RWPE1 (cell line): Measurements from ENCODE around the gene GOLGA7B.

Experiments used
- CTCF ChIA-PET: fragments of 350-600 bp; sonication (Branson Sonifier 250); formaldehyde crosslinking; extraction: SDS; loops from one replicate; lab custom pipeline; 2021; lab: Yijun Ruan, JAX
- POLR2A ChIA-PET: fragments of 400-600 bp; formaldehyde crosslinking; extraction: SDS; loops from one replicate; lab custom pipeline; 2020; ENCODE audit warnings: antibody characterized with exemption; ENCODE audit not compliant: low non-redundant PET; lab: Yijun Ruan, JAX
- DNase-seq: peaks from one replicate; pipeline ENCODE4 v3.0.0; 2012; ENCODE audit warnings: low spot score
- H3K27ac ChIP-seq: fragments of 450-650 bp; 2 replicates; pipeline ENCODE4 v1.5.1; 2017
- CTCF ChIP-seq: fragments of 450-650 bp; conservative IDR thresholded peaks from 2 replicates; pipeline ENCODE4 v1.5.1; 2017; ENCODE audit warnings: low read depth, mild to moderate bottlenecking

GOLGA7B gene

GRCh38 chr10:97903128-97904017 lies 53.7 kb downstream of the GOLGA7B start:
- ChIA-PET CTCF (interaction anchor here (0.5 to 2.3 kb wide), 8 partner anchors 11 to 258 kb away, joined by 3 to 15 read pairs (median 4); no protein-coding TSS in a partner anchor), POLR2A (interaction anchor here (0.6 kb wide), 1 partner anchor 27 kb away, joined by 3 read pairs; no protein-coding TSS in a partner anchor)
- H3K27ac ChIP-seq: no peak overlapping the region
- DNase-seq: no peak
- TF ChIP-seq CTCF: no peak

- no peak for DNase-seq
- ChIA-PET POLR2A (no interaction called here), CTCF (interaction anchor here (0.5 to 1.3 kb wide), 5 partner anchors 11 to 202 kb away, joined by 3 to 6 read pairs (median 4); no protein-coding TSS in a partner anchor)
- no peak overlapping the region for H3K27ac ChIP-seq
- no peak for TF ChIP-seq CTCF
These were observed 54.4 kb downstream of the GOLGA7B start for GRCh38 chr10:97904018-97904381.

- CTCF ChIA-PET: interaction anchor here (0.6 to 1.3 kb wide), 5 partner anchors 10 to 113 kb away, joined by 3 to 6 read pairs (median 5); no protein-coding TSS in a partner anchor
- POLR2A ChIA-PET: no interaction called here
- TF ChIP-seq CTCF: no peak
- no peak for DNase-seq
- no peak overlapping the region for H3K27ac ChIP-seq
These were observed 54.9 kb downstream of the GOLGA7B start for GRCh38 chr10:97904576-97904975.

- ChIA-PET POLR2A (no interaction called here), CTCF (interaction anchor here (0.8 to 1.3 kb wide), 2 partner anchors 9 to 114 kb away, joined by 4 to 5 read pairs; no protein-coding TSS in a partner anchor)
- no peak for TF ChIP-seq CTCF
- H3K27ac ChIP-seq: no peak overlapping the region
- DNase-seq: no peak
These were observed 55.6 kb downstream of the GOLGA7B start for GRCh38 chr10:97905276-97905675.

GRCh38 chr10:97907211-97907610 lies 57.6 kb downstream of the GOLGA7B start:
- CTCF ChIA-PET: no interaction called here

More at GRCh38 chr10:97907211-97907610, 57.6 kb downstream of the GOLGA7B start:
- no peak overlapping the region for H3K27ac ChIP-seq
- no peak for TF ChIP-seq CTCF
- DNase-seq: no peak
- POLR2A ChIA-PET: no interaction called here
